Activated CD4-positive, alpha-beta memory T cell treated with anti-CD3 and anti-CD28 coated beads, Interleukin-2, amount 10 ng/mL, durations not matched to agents 7 days and 5 days (primary cell): Measurements from ENCODE around the gene BLOC1S6. TPM values are rescaled to one million over a fixed set of nuclear protein-coding genes. Genes with fewer than 3 reads are reported as not detected.

Experiments
- CTCF ChIA-PET: fragments of 350-600 bp; sonication (Branson Sonifier 250); formaldehyde crosslinking; loops from one replicate; lab custom pipeline; 2021; ENCODE audit warnings: antibody characterized with exemption, inconsistent platforms; lab: Charles Lee
- POLR2A ChIA-PET: fragments of 350-600 bp; sonication (Branson Sonifier 250); formaldehyde crosslinking; loops from one replicate; lab custom pipeline; 2021; ENCODE audit warnings: antibody characterized with exemption; lab: Charles Lee
- DNase-seq: peaks from one replicate; pipeline ENCODE4 v3.0.0-alpha.2; 2020
- H3K27ac Mint-ChIP-seq: one replicate; pipeline ENCODE4 v1.8.0; 2021; ENCODE audit warnings: mild to moderate bottlenecking, mixed read lengths
- H3K27me3 Mint-ChIP-seq: one replicate; pipeline ENCODE4 v1.8.0; 2021; ENCODE audit warnings: mixed read lengths
- H3K36me3 Mint-ChIP-seq: one replicate; pipeline ENCODE4 v1.8.0; 2021; ENCODE audit warnings: low read depth, mixed read lengths
- H3K4me1 Mint-ChIP-seq: one replicate; pipeline ENCODE4 v1.8.0; 2021; ENCODE audit warnings: mixed read lengths
- H3K4me3 Mint-ChIP-seq: one replicate; pipeline ENCODE4 v1.8.0; 2021; ENCODE audit warnings: mild to moderate bottlenecking, mixed read lengths
- H3K9me3 Mint-ChIP-seq: one replicate; pipeline ENCODE4 v1.8.0; 2021; ENCODE audit warnings: mixed read lengths
- total RNA-seq, 2 experiments: library from RNA; stranded (reverse); gene quantifications; one replicate each; pipeline ENCODE4 v1.2.3, GENCODE V29; 2021

BLOC1S6 gene, protein sequence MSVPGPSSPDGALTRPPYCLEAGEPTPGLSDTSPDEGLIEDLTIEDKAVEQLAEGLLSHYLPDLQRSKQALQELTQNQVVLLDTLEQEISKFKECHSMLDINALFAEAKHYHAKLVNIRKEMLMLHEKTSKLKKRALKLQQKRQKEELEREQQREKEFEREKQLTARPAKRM
- 10 to 100 TPM; 39.3 to 43.1 TPM for total RNA-seq

DNA sequence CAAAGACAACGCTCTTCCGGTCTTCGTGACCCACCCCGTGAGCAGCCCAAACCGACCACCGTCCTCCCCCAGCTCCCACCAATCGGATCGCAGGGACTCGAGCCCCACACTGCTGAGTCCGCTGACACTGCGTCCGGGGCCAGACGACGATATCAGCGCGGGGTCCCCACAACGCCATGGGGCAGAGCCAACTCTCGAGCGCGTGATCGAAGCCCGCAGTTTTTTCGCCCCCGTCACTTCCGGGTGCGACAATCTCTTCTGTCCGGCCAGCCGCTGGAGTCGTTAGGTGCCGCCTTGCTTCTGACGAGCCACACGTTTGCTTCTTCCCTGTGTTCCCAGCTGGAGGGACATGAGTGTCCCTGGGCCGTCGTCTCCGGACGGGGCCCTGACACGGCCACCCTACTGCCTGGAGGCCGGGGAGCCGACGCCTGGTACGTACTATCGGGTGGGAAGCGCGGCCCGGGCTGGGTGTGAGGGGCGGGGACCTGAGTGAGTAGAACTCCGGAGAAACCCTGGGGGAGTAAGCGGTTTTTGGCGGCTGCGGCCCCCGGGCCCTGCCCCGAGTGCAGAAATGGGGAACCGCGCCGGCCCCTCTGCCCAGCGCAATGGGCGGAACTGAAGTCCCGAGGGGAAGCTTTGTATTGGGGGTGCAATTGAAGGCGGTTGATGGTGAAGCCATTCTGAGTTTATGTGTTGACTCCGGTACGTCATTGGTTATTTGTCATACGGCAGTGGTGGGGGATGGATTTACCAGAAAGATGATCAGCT is at the start of gene BLOC1S6:
Gene BLOC1S6, plus strand, starts transcription at position 285 of the 768 bp plus-strand sequence. Its CDS starts 65 bp downstream, at position 350.
- ChIA-PET CTCF (interaction anchor here (1.0 to 3.7 kb wide), 12 partner anchors 10 to 186 kb away, joined by 3 to 30 read pairs (median 4); partner anchors contain the start of gene SQOR), POLR2A (interaction anchor here (0.6 to 5.2 kb wide), 32 partner anchors 9 to 910 kb away, joined by 3 to 70 read pairs (median 4); partner anchors contain the start of genes SLC30A4 and SQOR)
- Mint-ChIP-seq H3K27me3 (no peaks in the 10 kb centered on the region), H3K4me1 (peaks cover 38% of the 10 kb centered on the region), H3K36me3 (peaks cover under 1% of the 10 kb centered on the region), H3K27ac (peak within 1 kb of the TSS; percentile 97), H3K4me3 (peak within 1 kb of the TSS; percentile 97), H3K9me3 (no peaks in the 10 kb centered on the region)
- peak; percentile 89 for DNase-seq

DNA sequence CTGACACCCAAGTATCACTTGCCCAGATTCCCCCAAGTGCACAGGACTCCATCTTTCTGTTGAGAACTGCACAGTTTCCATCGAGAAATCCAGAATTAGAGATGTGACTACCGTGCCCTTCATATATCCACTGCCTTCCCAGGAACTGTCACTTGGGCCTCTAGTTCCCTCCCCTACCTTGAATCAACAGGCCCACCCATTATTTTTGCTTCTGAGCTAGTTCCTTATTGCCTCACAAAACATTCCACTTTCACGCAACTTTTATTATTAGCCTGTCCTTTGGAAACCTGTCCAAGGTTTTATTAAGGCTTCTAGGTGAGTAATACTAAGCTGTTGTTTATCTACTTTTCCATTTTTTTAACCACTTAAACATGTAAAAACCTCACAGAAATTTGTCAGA is 47.5 kb upstream of the BLOC1S6 start:
- Mint-ChIP-seq H3K9me3 (no peaks in the 10 kb centered on the region), H3K36me3 (no peaks in the 10 kb centered on the region), H3K4me3 (no peak overlapping the region), H3K4me1 (no peaks in the 10 kb centered on the region), H3K27ac (no peak overlapping the region), H3K27me3 (no peaks in the 10 kb centered on the region)
- DNase-seq, result no peak
- ChIA-PET CTCF (interaction anchor here (1.4 kb wide), 1 partner anchor 72 kb away, joined by 3 read pairs; no protein-coding TSS in a partner anchor), POLR2A (no interaction called here)

DNA sequence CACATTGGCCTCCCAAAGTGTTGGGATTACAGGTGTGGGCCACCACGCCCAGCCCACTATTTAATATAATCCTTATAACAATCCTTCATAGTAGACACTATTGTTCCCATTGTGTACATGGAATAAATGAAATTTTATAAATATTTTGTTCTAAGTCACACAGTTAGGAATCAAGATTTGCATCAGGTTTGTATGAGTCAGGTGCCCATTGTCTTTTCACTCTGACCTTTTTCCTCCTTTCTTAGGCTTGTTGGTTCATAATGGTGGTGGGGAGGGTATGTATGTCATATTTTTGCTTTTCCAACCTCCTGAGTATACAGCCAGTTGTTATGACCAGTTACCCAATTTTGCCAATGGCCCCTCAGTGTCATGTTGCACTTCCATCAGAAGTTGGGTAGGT is 46.6 kb upstream of the BLOC1S6 start:
- H3K9me3 Mint-ChIP-seq, result no peaks in the 10 kb centered on the region
- CTCF ChIA-PET, result no interaction called here
- no peaks in the 10 kb centered on the region for H3K4me1 Mint-ChIP-seq
- POLR2A ChIA-PET, result no interaction called here
- no peak overlapping the region for H3K4me3 Mint-ChIP-seq
- DNase-seq, result no peak
- H3K27me3 Mint-ChIP-seq, result no peaks in the 10 kb centered on the region
- no peak overlapping the region for H3K27ac Mint-ChIP-seq
- H3K36me3 Mint-ChIP-seq, result no peaks in the 10 kb centered on the region

DNA sequence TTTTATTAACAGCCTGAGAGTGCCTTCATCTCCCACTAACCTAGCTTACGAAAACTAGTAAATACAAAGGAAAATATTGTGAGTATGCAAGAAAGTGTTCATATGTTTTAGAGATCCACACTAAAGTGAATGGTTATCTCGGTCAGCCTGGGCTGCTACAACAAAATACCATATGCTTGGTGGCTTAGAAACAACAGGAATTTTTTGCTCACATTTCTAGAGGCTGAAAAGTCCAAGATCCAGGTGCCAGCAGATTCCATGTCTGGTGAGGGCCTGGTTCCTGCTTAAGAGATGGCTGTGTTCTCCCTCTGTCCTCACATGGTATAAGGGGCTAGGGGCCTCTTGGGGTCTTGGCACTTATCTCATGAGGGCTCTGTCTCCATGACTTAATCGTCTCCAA is 44.1 kb upstream of the BLOC1S6 start:
- H3K4me3 Mint-ChIP-seq, result no peak overlapping the region
- no peak for DNase-seq
- peaks cover 1% of the 10 kb centered on the region for H3K27me3 Mint-ChIP-seq
- no peaks in the 10 kb centered on the region for H3K36me3 Mint-ChIP-seq
- ChIA-PET POLR2A (no interaction called here), CTCF (no interaction called here)
- no peaks in the 10 kb centered on the region for H3K9me3 Mint-ChIP-seq
- H3K27ac Mint-ChIP-seq, result no peak overlapping the region
- H3K4me1 Mint-ChIP-seq, result no peaks in the 10 kb centered on the region

DNA sequence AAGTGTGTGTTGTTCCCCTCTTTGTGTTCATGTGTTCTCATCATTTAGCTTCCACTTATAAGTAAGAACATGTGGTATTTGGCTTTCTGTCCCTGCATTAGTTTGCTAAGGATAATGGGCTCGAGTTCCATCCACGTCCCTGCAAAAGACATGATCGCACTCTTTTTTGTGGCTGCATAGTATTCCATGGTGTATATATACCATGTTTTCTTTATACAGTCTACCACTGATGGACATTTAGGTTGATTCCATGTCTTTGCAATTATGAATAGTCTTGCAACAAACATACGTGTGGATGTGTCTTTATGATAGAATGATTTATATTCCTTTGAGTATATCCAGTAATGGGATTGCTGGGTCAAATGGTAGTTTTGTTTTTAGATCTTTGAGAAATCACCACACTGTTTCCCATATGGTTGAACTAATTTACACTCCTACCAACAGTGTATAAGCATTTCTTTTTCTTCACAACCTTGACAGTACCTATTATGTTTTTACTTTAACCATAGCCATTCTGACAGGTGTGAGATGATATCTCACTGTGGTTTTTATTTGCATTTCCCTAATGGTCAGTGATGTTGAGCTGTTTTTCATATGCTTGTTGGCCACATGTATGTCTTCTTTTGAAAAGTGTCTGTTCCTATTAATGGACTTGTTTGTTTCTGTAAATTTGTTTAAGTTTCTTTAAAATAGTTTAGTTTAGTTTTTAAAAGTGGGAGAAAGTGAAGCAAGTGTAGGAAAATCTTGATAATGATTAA is 42.7 kb upstream of the BLOC1S6 start:
- no peak for DNase-seq
- no peaks in the 10 kb centered on the region for H3K4me1 Mint-ChIP-seq
- H3K27me3 Mint-ChIP-seq, result peaks cover 7% of the 10 kb centered on the region
- H3K27ac Mint-ChIP-seq, result no peak overlapping the region
- H3K9me3 Mint-ChIP-seq, result no peaks in the 10 kb centered on the region
- POLR2A ChIA-PET, result no interaction called here
- no peaks in the 10 kb centered on the region for H3K36me3 Mint-ChIP-seq
- CTCF ChIA-PET, result no interaction called here
- no peak overlapping the region for H3K4me3 Mint-ChIP-seq

DNA sequence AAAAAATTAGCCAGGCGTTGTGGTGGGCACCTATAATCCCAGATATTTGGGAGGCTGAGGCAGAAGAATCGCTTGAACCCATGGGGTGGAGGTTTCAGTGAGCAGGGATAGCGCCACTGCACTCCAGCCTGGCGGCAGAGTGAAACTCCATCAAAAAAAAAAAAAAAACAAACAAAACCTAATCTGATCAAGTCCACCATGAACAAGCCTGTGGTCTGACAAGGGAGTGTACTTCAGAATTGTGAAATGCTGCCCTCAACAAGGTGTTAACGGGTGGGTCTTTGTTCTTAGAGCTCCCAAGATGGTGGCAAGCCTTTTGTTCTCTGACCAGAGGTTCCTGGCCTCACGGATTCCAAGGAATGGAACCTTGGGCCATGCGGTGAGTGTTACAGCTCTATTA is 40.4 kb upstream of the BLOC1S6 start:
- DNase-seq, result no peak
- Mint-ChIP-seq H3K4me3 (no peak overlapping the region), H3K27me3 (peaks cover 7% of the 10 kb centered on the region), H3K27ac (no peak overlapping the region), H3K4me1 (no peaks in the 10 kb centered on the region), H3K9me3 (no peaks in the 10 kb centered on the region), H3K36me3 (no peaks in the 10 kb centered on the region)
- ChIA-PET CTCF (no interaction called here), POLR2A (no interaction called here)

DNA sequence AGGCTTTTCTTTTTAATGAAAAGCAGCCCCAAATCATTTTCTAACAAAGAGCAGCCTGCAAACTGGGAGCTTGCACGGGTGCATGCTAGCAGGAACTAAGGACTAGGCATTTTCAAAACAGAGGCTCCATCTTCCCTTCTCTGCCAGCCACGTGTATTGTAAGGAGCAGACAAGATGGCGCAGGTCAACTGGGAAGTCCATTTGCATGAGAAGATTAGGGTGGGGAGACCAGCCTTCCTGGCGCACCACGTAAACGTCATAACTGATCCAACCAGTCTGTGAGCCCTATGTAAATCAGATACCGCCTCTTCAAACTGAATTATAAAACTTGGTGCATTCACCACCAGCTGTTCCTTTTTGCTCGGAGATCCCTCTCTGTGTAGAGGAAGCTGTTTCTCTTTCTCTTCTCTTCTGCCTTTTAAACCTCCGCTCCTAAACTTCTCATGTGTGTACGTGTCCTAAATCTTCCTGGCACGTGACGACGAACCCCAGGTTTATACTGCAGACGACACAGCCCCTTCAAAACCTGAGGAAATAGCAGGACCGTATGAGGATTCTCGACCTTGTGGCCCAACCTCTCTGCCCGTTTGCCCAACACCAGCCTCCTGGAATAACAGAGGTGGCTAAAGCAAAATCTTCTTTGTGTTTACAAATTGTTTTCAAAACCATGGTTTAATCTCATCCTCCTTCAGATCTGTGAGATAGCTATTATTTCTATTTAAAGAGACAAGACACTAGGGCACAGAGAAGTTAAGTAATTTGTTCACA is 38.2 kb upstream of the BLOC1S6 start:
- POLR2A ChIA-PET, result no interaction called here

DNA sequence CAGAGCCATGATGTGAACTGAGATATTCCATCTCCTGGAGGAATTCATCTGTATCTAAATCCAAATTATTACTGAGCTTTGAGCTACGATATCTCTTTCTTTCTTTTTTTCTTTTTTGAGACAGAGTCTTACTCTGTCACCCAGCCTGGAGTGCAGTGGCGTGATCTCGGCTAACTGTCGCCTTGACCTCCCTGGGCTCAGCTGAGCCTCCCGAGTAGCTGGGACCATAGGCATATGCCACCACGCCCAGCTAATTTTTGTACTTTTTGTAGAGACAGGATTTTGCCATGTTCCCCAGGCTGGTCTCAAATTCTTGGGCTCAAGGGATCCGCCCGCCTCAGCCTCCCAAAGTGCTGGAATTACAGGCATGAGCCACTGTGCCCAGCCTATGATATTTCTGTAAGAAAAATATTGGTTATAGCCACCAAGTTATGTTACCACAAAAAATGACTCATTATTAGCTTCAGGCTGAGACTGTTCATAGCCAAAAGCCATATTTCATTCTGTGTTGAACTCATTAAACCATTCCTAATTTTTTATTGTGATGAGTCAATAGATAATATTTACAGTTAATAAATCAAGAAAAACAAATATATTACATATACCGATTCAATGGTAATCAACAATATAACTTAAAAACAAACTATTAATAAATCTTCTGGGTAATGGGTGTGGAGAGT is 37.5 kb upstream of the BLOC1S6 start:
- ChIA-PET POLR2A (no interaction called here), CTCF (no interaction called here)
- H3K9me3 Mint-ChIP-seq, result no peaks in the 10 kb centered on the region
- DNase-seq, result no peak
- no peak overlapping the region for H3K27ac Mint-ChIP-seq
- H3K4me3 Mint-ChIP-seq, result no peak overlapping the region
- no peaks in the 10 kb centered on the region for H3K4me1 Mint-ChIP-seq
- peaks cover 22% of the 10 kb centered on the region for H3K27me3 Mint-ChIP-seq
- no peaks in the 10 kb centered on the region for H3K36me3 Mint-ChIP-seq

More for the DNA sequence above, 38.2 kb upstream of the BLOC1S6 start:
- Mint-ChIP-seq H3K4me1 (no peaks in the 10 kb centered on the region), H3K36me3 (no peaks in the 10 kb centered on the region), H3K4me3 (no peak overlapping the region), H3K27ac (no peak overlapping the region), H3K9me3 (no peaks in the 10 kb centered on the region), H3K27me3 (peaks cover 16% of the 10 kb centered on the region)
- CTCF ChIA-PET, result no interaction called here
- no peak for DNase-seq

DNA sequence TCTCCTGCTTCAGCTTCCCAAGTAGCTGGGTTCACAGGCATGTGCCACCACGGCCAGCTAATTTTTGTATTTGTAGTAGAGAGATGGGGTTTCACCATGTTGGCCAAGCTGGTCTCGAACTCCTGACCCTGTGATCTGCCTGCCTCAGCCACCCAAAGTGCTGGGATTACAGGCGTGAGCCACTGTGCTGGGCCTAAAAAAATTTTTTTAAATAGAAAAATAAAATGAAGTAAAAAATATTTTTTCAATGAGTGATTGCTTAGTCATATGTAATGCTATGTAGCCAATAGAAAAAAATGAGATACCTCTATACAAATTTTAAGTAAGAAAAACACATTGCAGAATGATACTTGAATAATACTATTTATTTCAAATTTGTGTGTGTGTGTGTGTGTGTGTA is 36.7 kb upstream of the BLOC1S6 start:
- no peak overlapping the region for H3K27ac Mint-ChIP-seq
- no peaks in the 10 kb centered on the region for H3K4me1 Mint-ChIP-seq
- DNase-seq, result no peak
- POLR2A ChIA-PET, result no interaction called here
- H3K36me3 Mint-ChIP-seq, result no peaks in the 10 kb centered on the region
- CTCF ChIA-PET, result no interaction called here
- no peak overlapping the region for H3K4me3 Mint-ChIP-seq
- H3K9me3 Mint-ChIP-seq, result no peaks in the 10 kb centered on the region
- peaks cover 24% of the 10 kb centered on the region for H3K27me3 Mint-ChIP-seq

DNA sequence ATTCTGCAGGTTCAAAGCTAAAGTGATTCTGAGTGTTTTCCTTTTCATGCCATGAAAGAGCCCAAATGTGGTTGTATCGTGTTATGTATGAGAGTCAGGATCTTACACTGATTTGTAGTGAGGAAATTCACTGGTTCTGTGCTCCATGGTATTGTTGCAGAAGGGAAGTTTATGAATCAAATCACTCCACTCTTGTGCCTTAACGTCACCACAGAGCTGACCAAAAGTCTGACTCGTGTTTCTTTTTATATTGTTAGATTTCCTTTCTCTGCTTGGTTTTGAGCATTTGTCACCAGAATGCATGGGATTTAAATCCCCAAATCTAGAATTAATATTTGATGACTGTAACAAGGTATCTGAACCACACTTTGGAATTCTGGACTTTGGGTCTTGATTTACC is 35.5 kb upstream of the BLOC1S6 start:
- H3K9me3 Mint-ChIP-seq, result no peaks in the 10 kb centered on the region
- H3K27me3 Mint-ChIP-seq, result peaks cover 32% of the 10 kb centered on the region
- no peak overlapping the region for H3K4me3 Mint-ChIP-seq
- ChIA-PET POLR2A (no interaction called here), CTCF (no interaction called here)
- DNase-seq, result no peak
- H3K27ac Mint-ChIP-seq, result no peak overlapping the region
- H3K36me3 Mint-ChIP-seq, result no peaks in the 10 kb centered on the region
- H3K4me1 Mint-ChIP-seq, result no peaks in the 10 kb centered on the region

DNA sequence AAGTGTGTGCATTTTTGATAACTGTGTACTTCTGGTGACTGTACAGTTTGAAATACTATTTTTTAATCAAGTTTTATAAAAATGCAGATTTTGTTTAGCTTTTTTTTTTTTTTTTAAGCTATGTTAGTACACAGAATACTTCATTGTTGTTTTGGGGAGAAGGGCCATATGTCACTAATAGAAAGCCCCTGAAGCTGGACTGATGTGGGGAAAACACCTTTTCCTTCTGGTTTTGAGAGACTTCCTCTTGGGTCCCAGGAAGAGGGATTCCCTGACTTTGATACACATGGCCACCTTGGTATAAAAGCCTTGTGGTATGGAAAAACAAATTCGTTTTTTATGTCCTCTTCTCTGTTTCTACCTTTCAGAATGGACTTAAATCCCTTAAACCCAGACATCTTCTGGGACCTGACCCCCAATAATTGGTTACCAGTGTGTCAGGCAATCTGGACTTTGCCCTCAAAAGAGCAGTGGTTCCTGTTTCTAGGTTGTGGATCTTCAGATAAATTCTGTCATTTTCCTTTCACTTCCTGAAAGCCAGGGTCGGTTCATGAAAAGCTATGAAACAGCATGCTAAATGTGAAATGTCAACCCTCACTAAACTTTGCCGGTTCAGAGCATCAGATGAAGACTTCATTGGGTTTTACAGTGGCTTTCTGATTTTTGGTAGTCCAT is 31.1 kb upstream of the BLOC1S6 start:
- no peaks in the 10 kb centered on the region for H3K36me3 Mint-ChIP-seq
- H3K4me1 Mint-ChIP-seq, result no peaks in the 10 kb centered on the region
- peaks cover 37% of the 10 kb centered on the region for H3K27me3 Mint-ChIP-seq
- no peaks in the 10 kb centered on the region for H3K9me3 Mint-ChIP-seq
- DNase-seq, result no peak
- POLR2A ChIA-PET, result no interaction called here
- no peak overlapping the region for H3K4me3 Mint-ChIP-seq
- no peak overlapping the region for H3K27ac Mint-ChIP-seq
- CTCF ChIA-PET, result no interaction called here

DNA sequence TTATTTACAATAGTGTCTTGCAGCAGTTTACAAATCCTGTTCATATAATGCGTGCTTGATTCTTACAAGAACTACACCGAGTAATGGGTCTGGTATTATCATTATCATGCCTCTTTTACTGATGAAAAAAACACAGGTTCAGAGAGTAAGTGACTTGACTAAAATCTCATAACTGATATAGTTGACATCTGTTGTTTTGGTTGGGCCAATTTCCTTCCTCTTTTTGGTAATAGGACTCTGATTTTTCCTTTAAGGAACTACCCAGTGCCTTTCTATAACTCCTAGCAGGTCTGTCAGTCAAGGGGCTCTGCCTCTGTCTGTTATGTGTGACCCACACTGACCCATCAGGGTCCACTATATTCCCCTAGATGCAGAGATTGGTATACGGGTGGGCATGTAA is 14.6 kb upstream of the BLOC1S6 start:
- Mint-ChIP-seq H3K4me1 (no peaks in the 10 kb centered on the region), H3K27ac (no peak overlapping the region), H3K27me3 (peaks cover 33% of the 10 kb centered on the region), H3K4me3 (no peak overlapping the region), H3K36me3 (no peaks in the 10 kb centered on the region), H3K9me3 (no peaks in the 10 kb centered on the region)
- DNase-seq, result no peak
- ChIA-PET POLR2A (interaction anchor here (1.1 to 2.3 kb wide), 2 partner anchors 14 kb away, joined by 3 to 14 read pairs; partner anchors contain the start of gene BLOC1S6), CTCF (no interaction called here)
